HepG2 (cell line): ENCODE measurements around the gene GLRA1. TPM values are rescaled to one million over a fixed set of nuclear protein-coding genes. Genes with fewer than 3 reads are reported as not detected.

Source experiments
- FIP1L1 ChIP-seq: fragments of 200-400 bp; formaldehyde crosslinking; IDR thresholded peaks from 2 replicates; pipeline ENCODE4 v1.6.1; 2018; ENCODE audit warnings: low read depth, mild to moderate bottlenecking, low read length, moderate library complexity, borderline replicate concordance; ENCODE audit not compliant: insufficient read depth
- HMG20B ChIP-seq: conservative IDR thresholded peaks from 2 replicates; pipeline ENCODE4 v1.6.1; 2016; ENCODE audit warnings: missing genetic modification reagents, missing compliant biosample characterization
- POLR2A ChIP-seq, 2 experiments: IDR thresholded peaks; 2 replicates each; pipeline ENCODE4 v1.6.1; 2011; ENCODE audit warnings: low read depth in 2 of 2, low read length in 2 of 2, mild to moderate bottlenecking in 1 of 2, moderate library complexity in 1 of 2; ENCODE audit not compliant: insufficient read depth in 1 of 2
- TOE1 ChIP-seq: sonication (generic); formaldehyde crosslinking; IDR thresholded peaks from 2 replicates; pipeline ENCODE4 v1.4.0; 2020; ENCODE audit warnings: mild to moderate bottlenecking, missing genetic modification reagents
- ZC3H13 ChIP-seq: sonication (generic); formaldehyde crosslinking; IDR thresholded peaks from 2 replicates; pipeline ENCODE4 v1.8.1; 2023; ENCODE audit warnings: mild to moderate bottlenecking, missing genetic modification reagents, moderate library complexity
- ZNF12 ChIP-seq: sonication (generic); formaldehyde crosslinking; IDR thresholded peaks from 2 replicates; pipeline ENCODE4 v1.5.0; 2020; ENCODE audit warnings: missing genetic modification reagents
- ZNF34 ChIP-seq: sonication (generic); formaldehyde crosslinking; IDR thresholded peaks from 2 replicates; pipeline ENCODE4 v1.4.0; 2020; ENCODE audit warnings: mild to moderate bottlenecking, missing genetic modification reagents, borderline replicate concordance
- ZNF484 ChIP-seq: sonication (generic); formaldehyde crosslinking; IDR thresholded peaks from 2 replicates; pipeline ENCODE4 v1.5.1; 2020; ENCODE audit warnings: mild to moderate bottlenecking, low read depth, missing genetic modification reagents, borderline replicate concordance
- ZNF772 ChIP-seq: sonication (generic); formaldehyde crosslinking; IDR thresholded peaks from 2 replicates; pipeline ENCODE4 v1.5.0; 2020; ENCODE audit warnings: mild to moderate bottlenecking, missing genetic modification reagents
- ZNF788 ChIP-seq: sonication (generic); formaldehyde crosslinking; IDR thresholded peaks from 2 replicates; pipeline ENCODE4 v1.5.0; 2020; ENCODE audit warnings: mild to moderate bottlenecking, missing genetic modification reagents, borderline replicate concordance
- ZNF816 ChIP-seq: sonication (generic); formaldehyde crosslinking; IDR thresholded peaks from 2 replicates; pipeline ENCODE4 v1.8.0; 2022; ENCODE audit warnings: missing genetic modification reagents, mild to moderate bottlenecking, borderline replicate concordance
- polyA plus RNA-seq, 8 experiments: library from polyadenylated mRNA; depleted of rRNA in 3 of 8; stranded (reverse) in 7 of 8; unstranded in 1 of 8; fragments of >200 nt; fragmentation: Illumina TruSeq in 4 of 8; extraction: Trizol in 4 of 8; gene quantifications; 2 replicates each; pipeline versions ENCODE4 v1.2.1 to v1.2.3, GENCODE V29; 2011 to 2016; ENCODE audit warnings: low read depth in 4 of 8, missing spikeins in 1 of 8, mixed read lengths in 1 of 8; ENCODE audit not compliant: insufficient read depth in 1 of 8
- total RNA-seq, 5 experiments: library from RNA; depleted of rRNA; stranded (reverse); fragments of >200 nt; fragmentation: Illumina TruSeq; extraction: Trizol; gene quantifications; 2 replicates each; pipeline ENCODE4 v1.2.3, GENCODE V29; 2016; ENCODE audit warnings: low read depth in 1 of 5
- TF ChIP-seq, protein P1 (sequence below): fragments of 450-650 bp; IDR thresholded peaks from 2 replicates; pipeline ENCODE4 v1.6.1; 2017; ENCODE audit warnings: mild to moderate bottlenecking
- TF ChIP-seq, protein P2 (sequence below): sonication (generic); formaldehyde crosslinking; IDR thresholded peaks from 2 replicates; pipeline ENCODE4 v1.4.0; 2020; ENCODE audit warnings: missing genetic modification reagents
- TF ChIP-seq, protein P3 (sequence below): sonication (generic); formaldehyde crosslinking; IDR thresholded peaks from 2 replicates; pipeline ENCODE4 v1.4.0; 2020; ENCODE audit warnings: mild to moderate bottlenecking, missing genetic modification reagents

GLRA1 gene
- total and polyA plus RNA-seq, 2 of the 13 experiments (the other 11 are each of a cell fraction or from before 2014, with no cell fraction given): not detected

DNA sequence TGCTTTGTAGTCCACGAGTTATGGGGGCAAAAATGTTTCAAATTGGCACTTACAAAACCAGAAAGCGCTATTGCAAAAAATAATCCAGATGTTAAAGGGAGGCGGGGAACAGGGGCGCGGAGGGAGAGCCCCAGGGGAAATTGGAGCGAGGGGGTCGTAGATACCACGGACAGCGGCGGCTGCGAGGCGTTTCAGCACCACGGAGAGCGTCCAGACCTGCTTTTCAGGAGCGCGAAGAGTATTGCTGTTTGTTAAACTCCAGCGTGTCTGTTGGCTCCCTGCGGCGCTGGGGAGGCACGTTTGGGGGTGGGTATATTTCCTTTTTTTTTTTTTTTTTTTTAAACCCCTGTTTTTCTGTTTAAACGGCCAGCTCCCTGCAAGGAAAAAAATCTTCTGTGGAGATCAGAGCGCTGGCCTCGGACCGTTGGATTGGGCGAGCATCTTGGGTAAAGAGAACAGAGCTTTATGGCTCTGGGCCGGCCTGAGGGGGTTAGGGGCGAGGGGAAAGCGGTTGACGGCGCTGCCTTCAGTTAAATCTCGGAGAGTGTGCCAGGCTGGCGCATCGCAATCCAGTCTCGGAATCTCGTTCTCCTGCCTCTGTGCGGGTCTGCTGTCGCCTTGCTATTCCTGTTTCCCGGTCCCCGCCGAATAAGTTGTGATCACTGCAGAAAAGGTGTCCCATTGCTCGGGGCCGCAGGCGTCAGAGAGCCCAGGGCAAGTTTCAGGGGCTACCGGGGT, at the start of gene GLRA1 (continued):
- TF ChIP-seq, protein P1, sequence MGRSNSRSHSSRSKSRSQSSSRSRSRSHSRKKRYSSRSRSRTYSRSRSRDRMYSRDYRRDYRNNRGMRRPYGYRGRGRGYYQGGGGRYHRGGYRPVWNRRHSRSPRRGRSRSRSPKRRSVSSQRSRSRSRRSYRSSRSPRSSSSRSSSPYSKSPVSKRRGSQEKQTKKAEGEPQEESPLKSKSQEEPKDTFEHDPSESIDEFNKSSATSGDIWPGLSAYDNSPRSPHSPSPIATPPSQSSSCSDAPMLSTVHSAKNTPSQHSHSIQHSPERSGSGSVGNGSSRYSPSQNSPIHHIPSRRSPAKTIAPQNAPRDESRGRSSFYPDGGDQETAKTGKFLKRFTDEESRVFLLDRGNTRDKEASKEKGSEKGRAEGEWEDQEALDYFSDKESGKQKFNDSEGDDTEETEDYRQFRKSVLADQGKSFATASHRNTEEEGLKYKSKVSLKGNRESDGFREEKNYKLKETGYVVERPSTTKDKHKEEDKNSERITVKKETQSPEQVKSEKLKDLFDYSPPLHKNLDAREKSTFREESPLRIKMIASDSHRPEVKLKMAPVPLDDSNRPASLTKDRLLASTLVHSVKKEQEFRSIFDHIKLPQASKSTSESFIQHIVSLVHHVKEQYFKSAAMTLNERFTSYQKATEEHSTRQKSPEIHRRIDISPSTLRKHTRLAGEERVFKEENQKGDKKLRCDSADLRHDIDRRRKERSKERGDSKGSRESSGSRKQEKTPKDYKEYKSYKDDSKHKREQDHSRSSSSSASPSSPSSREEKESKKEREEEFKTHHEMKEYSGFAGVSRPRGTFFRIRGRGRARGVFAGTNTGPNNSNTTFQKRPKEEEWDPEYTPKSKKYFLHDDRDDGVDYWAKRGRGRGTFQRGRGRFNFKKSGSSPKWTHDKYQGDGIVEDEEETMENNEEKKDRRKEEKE: no peak
- TF ChIP-seq HMG20B (peak; percentile 99), ZNF772 (CRISPR knock-in tag) (peak; percentile 100), ZNF788 (peak; percentile 97), ZNF34 (CRISPR knock-in tag) (peak; percentile 95; the same call in 1 of the 2 replicates), ZNF484 (CRISPR knock-in tag) (peak; percentile 98; the same call in 1 of the 2 replicates), ZNF12 (CRISPR knock-in tag) (peak; percentile 98), ZC3H13 (CRISPR knock-in tag) (peak; percentile 97), ZNF816 (CRISPR knock-in tag) (peak; percentile 100), POLR2A (IDR thresholded peaks at IDR 0.05; ENCODE audit: insufficient read depth in 1 of 2, low read depth in 2 of 2, low read length in 2 of 2) (no peak), FIP1L1 (no peak), TOE1 (CRISPR knock-in tag) (peak; percentile 100)
- TF ChIP-seq, protein P2, sequence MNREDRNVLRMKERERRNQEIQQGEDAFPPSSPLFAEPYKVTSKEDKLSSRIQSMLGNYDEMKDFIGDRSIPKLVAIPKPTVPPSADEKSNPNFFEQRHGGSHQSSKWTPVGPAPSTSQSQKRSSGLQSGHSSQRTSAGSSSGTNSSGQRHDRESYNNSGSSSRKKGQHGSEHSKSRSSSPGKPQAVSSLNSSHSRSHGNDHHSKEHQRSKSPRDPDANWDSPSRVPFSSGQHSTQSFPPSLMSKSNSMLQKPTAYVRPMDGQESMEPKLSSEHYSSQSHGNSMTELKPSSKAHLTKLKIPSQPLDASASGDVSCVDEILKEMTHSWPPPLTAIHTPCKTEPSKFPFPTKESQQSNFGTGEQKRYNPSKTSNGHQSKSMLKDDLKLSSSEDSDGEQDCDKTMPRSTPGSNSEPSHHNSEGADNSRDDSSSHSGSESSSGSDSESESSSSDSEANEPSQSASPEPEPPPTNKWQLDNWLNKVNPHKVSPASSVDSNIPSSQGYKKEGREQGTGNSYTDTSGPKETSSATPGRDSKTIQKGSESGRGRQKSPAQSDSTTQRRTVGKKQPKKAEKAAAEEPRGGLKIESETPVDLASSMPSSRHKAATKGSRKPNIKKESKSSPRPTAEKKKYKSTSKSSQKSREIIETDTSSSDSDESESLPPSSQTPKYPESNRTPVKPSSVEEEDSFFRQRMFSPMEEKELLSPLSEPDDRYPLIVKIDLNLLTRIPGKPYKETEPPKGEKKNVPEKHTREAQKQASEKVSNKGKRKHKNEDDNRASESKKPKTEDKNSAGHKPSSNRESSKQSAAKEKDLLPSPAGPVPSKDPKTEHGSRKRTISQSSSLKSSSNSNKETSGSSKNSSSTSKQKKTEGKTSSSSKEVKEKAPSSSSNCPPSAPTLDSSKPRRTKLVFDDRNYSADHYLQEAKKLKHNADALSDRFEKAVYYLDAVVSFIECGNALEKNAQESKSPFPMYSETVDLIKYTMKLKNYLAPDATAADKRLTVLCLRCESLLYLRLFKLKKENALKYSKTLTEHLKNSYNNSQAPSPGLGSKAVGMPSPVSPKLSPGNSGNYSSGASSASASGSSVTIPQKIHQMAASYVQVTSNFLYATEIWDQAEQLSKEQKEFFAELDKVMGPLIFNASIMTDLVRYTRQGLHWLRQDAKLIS: 0 out of 2 replicates have a peak, but pooled peaks have one; percentile 85
- TF ChIP-seq, protein P3, sequence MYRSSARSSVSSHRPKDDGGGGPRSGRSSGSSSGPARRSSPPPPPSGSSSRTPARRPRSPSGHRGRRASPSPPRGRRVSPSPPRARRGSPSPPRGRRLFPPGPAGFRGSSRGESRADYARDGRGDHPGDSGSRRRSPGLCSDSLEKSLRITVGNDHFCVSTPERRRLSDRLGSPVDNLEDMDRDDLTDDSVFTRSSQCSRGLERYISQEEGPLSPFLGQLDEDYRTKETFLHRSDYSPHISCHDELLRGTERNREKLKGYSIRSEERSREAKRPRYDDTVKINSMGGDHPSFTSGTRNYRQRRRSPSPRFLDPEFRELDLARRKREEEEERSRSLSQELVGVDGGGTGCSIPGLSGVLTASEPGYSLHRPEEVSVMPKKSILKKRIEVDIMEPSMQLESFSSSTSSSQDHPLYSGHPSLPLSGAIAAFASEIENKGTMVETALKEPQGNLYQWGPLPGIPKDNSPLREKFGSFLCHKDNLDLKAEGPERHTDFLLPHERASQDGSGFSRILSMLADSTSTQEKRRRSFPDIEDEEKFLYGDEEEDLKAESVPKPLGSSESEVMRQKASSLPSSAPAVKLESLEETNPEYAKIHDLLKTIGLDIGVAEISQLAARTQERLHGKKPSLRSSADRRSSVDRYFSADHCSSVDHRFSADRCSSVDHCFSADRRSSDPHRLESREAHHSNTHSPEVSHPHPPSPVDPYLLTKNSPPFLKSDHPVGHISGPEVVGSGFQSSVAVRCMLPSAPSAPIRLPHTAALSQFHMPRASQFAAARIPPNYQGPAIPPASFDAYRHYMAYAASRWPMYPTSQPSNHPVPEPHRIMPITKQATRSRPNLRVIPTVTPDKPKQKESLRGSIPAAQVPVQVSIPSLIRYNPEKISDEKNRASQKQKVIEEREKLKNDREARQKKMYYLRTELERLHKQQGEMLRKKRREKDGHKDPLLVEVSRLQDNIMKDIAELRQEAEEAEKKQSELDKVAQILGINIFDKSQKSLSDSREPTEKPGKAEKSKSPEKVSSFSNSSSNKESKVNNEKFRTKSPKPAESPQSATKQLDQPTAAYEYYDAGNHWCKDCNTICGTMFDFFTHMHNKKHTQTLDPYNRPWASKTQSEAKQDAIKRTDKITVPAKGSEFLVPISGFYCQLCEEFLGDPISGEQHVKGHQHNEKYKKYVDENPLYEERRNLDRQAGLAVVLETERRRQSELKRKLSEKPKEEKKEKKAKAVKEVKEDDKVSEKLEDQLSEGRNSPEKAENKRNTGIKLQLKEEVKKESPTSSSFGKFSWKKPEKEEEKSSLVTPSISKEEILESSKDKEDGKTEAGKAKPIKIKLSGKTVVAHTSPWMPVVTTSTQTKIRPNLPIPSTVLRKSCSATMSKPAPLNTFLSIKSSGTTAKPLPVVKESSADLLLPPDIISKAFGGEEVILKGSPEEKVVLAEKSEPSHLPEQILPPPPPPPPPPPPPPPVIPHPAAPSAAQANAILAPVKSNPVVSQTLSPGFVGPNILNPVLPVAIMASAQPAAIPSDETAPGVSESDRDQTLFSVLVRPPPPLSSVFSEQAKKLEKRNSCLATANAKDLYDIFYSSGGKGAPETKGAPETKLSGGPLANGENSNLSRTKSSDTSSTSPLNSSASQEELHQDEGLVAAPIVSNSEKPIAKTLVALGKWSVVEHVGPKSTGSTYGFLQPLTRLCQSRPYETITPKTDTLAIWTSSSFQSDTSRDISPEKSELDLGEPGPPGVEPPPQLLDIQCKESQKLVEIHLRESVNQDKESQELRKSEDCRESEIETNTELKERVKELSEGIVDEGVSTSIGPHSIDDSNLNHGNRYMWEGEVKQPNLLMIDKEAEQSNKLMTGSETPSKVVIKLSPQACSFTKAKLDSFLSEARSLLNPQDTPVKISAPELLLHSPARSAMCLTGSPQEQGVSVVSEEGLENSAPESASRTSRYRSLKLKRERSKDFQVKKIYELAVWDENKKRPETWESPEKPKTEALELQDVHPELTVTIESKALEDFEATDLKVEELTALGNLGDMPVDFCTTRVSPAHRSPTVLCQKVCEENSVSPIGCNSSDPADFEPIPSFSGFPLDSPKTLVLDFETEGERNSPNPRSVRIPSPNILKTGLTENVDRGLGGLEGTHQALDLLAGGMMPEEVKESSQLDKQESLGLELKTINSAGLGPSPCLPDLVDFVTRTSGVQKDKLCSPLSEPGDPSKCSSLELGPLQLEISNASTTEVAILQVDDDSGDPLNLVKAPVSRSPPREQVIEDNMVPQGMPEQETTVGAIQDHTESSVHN (CRISPR knock-in tag): peak; percentile 99
